Gastroesophageal sphincter (tissue), 4 donors: ENCODE measurements around the gene AMIGO2. TPM values are rescaled to one million over a fixed set of nuclear protein-coding genes. Genes with fewer than 3 reads are reported as not detected.

ENCODE experiments used
- ATAC-seq: fragments of 150-250 bp; one replicate; pipeline ENCODE4 v1.9.1; 2016; ENCODE audit warnings: mild to moderate bottlenecking, moderate library complexity
- H3K27ac ChIP-seq, 4 donors: fragments of 200-600 bp; sonication (generic) in 3 of 4; 1 replicate in 3 of 4; 2 replicates in 1 of 4; pipeline ENCODE4 v1.5.1; 2016 to 2019
- H3K27me3 ChIP-seq: fragments of 200-600 bp; sonication (generic); one replicate; pipeline ENCODE4 v1.5.1; 2019
- H3K36me3 ChIP-seq, 2 donors: fragments of 200-600 bp; sonication (generic); one replicate each; pipeline ENCODE4 v1.5.1; 2019; ENCODE audit warnings: control low read depth in 1 of 2
- H3K4me1 ChIP-seq, 3 donors: fragments of 200-600 bp; sonication (generic); 1 replicate in 2 of 3; 2 replicates in 1 of 3; pipeline ENCODE4 v1.5.1; 2016 to 2019; ENCODE audit warnings: control low read depth in 2 of 3
- H3K4me3 ChIP-seq, 2 donors: fragments of 200-600 bp; sonication (generic); one replicate each; pipeline ENCODE4 v1.5.1; 2019; ENCODE audit warnings: mild to moderate bottlenecking in 1 of 2, moderate library complexity in 1 of 2
- H3K9me3 ChIP-seq, 3 donors: fragments of 200-600 bp; sonication (generic); one replicate each; pipeline ENCODE4 v1.5.1; 2017 to 2019; ENCODE audit warnings: control low read depth in 2 of 3
- CTCF ChIP-seq, 4 experiments: fragments of 200-600 bp in 2 of 4; fragments of 450-650 bp in 2 of 4; sonication (generic) in 1 of 4; IDR thresholded peaks; one replicate each; pipeline ENCODE4 v1.5.1; 2017 to 2019; ENCODE audit warnings: antibody characterized with exemption in 4 of 4, mild to moderate bottlenecking in 2 of 4, moderate library complexity in 2 of 4
- EP300 ChIP-seq: sonication (generic); formaldehyde crosslinking; IDR thresholded peaks from one replicate; pipeline ENCODE4 v1.6.1; 2017; ENCODE audit warnings: antibody characterized with exemption, mild to moderate bottlenecking
- POLR2A ChIP-seq, 2 donors: fragments of 450-650 bp; IDR thresholded peaks; one replicate each; pipeline ENCODE4 v1.6.1; 2017; ENCODE audit warnings: antibody characterized with exemption in 2 of 2, mild to moderate bottlenecking in 2 of 2, moderate library complexity in 1 of 2
- POLR2AphosphoS5 ChIP-seq: sonication (generic); formaldehyde crosslinking; IDR thresholded peaks from one replicate; pipeline ENCODE4 v1.6.1; 2017; ENCODE audit warnings: antibody characterized with exemption
- WGBS, 2 donors: methylation state at CpG; one replicate each; pipeline ENCODE4 v1.1.5; 2018; ENCODE audit warnings: low coverage in 1 of 2; 5-methylcytosine and 5-hydroxymethylcytosine counted together
- total RNA-seq, 4 donors: library from RNA; depleted of rRNA; stranded (reverse); fragments of >200 nt; gene quantifications; one replicate each; pipeline ENCODE4 v1.1.0, GENCODE V29; 2016

Gene AMIGO2
- total RNA-seq, 4 donors from 2014 or later, result 1.4 to 8.1 (median 3.6) TPM

DNA sequence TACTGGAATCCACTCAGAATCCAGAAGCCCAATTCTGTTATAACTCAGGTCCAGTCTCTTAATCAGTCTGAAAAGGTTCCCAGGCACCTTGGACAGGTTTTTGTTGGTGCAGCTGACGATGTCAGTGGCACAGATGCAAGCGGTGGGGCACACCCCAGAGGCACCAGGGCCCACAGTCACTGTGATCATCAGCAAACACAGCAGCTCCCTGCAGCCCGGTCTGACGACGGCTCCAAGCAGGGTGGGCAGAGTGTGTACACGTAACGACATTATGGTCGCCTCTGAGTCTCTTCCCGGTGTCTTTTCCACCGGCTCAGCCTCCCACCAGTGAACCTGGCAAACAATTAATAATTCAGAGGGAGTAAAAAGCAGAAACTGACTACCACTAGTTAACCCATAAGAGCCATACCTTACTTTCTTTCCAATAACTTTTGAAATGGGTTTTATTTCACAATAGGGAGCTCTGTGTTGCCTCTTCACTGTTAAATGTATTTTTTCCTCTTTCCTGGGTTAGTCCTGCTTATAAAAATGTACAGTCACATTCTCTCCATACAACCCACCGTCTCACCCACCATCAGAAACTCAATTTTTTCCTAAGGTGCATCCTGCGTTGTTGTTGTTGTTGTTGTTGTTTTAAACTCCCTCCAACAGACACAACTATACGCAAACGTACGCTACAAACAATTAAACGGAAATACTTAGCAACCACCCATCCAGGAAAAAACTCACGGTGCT lies 859 bp downstream of the AMIGO2 start:
- Histone ChIP-seq H3K27me3 (no peaks in the 10 kb centered on the region), H3K4me3 (peak overlapping the region; percentile 86 to 88), H3K9me3 (no peaks in the 10 kb centered on the region), H3K27ac (peak overlapping the region; percentile 10 to 93 (median 87)), H3K4me1 (peaks cover 0 to 29% (median 0%) of the 10 kb centered on the region in 3 donors), H3K36me3 (no peaks in the 10 kb centered on the region)
- no peak for ATAC-seq
- WGBS, 2 donors, result 3 to 4% methylated on average over 11 to 13 of the region's 17 CpGs
- TF ChIP-seq CTCF (IDR thresholded peaks at IDR 0.05) (no peak), POLR2A (IDR thresholded peaks at IDR 0.05) (no peak), EP300 (no peak), POLR2AphosphoS5 (no peak)

- Histone ChIP-seq H3K27ac (no peak overlapping the region), H3K4me1 (peaks cover 0 to 29% (median 0%) of the 10 kb centered on the region in 3 donors), H3K27me3 (no peaks in the 10 kb centered on the region), H3K9me3 (no peaks in the 10 kb centered on the region), H3K4me3 (peak overlapping the region in 1 of 2 donors; percentile 88), H3K36me3 (no peaks in the 10 kb centered on the region)
- TF ChIP-seq EP300, result no peak
- TF ChIP-seq POLR2A (IDR thresholded peaks at IDR 0.05), result no peak
- WGBS, 2 donors, result 89 to 93% methylated on average over 6 to 8 of the region's 8 CpGs
- no peak for ATAC-seq
Observed at GRCh38 chr12:47078086-47078395, 1.7 kb downstream of the AMIGO2 start.

DNA sequence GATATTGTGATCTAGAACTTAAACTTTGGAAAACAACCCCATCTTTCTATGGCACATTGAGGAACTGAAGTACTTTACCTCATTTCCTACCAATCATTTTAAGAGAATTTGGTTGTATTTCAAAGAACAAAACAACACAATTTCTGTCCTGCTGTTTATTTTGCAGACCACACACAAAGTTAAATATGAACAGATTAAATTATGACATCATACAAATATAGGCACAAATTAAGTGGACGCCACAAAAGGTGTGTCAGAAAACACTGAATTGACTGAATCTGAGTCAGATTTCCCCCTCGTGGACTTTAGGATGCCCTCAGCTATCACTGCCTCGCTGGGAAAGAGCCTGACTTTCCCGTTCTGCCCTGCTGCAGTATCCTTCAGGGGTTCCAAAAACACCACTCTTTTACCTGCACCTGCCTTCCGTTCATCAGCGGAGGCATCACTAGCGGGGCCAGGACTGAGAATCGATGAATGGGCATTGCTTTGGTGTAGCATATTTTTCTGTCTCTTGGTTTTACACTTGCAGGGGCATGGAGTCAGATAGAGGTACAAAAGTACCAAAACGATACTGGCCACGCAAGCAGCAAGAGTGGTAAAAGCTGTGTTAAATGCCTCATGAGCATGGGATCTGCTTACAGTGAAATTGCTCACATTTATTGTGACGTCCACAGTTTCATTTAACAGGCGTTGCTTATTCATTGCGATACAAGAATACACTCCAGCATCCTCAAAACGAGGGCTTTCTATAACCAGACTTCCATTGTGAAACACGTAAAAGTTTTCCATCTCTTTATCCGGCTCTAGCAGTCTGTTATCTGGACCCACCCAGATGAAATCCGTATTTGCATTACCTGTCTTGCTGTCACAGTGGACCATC lies 2.3 kb downstream of the AMIGO2 start:
- H3K27ac ChIP-seq, result no peak overlapping the region
- peak overlapping the region in 1 of 2 donors; percentile 88 for H3K4me3 ChIP-seq
- 87 to 90% methylated on average over 13 to 16 of the region's 17 CpGs for WGBS, 2 donors
- ATAC-seq, result no peak
- H3K27me3 ChIP-seq, result no peaks in the 10 kb centered on the region
- no peaks in the 10 kb centered on the region for H3K36me3 ChIP-seq
- no peaks in the 10 kb centered on the region for H3K9me3 ChIP-seq
- TF ChIP-seq CTCF (IDR thresholded peaks at IDR 0.05) (no peak), POLR2A (IDR thresholded peaks at IDR 0.05) (no peak)
- H3K4me1 ChIP-seq, result peaks cover 0 to 29% (median 0%) of the 10 kb centered on the region in 3 donors

- WGBS, 2 donors, result 95 to 98% methylated on average over 5 to 6 of the region's 7 CpGs
- Histone ChIP-seq H3K4me1 (peaks cover 0 to 22% (median 0%) of the 10 kb centered on the region in 3 donors), H3K36me3 (no peaks in the 10 kb centered on the region), H3K27me3 (no peaks in the 10 kb centered on the region), H3K27ac (no peak overlapping the region), H3K4me3 (no peak overlapping the region), H3K9me3 (no peaks in the 10 kb centered on the region)
- no peak for TF ChIP-seq CTCF (IDR thresholded peaks at IDR 0.05)
- no peak for TF ChIP-seq POLR2AphosphoS5
- no peak for TF ChIP-seq POLR2A (IDR thresholded peaks at IDR 0.05)
- no peak for TF ChIP-seq EP300
- ATAC-seq, result no peak
Observed at GRCh38 chr12:47075192-47076084, 4.3 kb downstream of the AMIGO2 start.

DNA sequence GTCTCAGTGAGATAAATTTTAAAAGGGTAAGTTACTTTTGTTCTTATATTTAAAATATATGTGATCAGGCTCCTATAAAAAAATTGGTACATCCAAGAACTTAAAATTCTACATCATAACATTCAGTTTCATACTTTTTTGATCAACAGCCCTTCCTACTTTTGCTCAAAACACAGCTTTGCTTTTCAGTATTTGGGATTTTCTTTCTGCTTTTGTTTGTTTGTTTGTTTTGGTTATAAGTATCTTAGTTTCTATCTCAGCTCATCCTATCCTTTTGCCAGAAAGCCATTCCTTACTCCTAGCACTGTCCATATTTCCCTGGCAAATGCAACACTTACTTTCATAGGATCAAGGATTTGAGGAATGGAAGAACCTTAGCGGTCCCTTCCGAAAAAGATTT lies 5.0 kb downstream of the AMIGO2 start:
- TF ChIP-seq POLR2AphosphoS5, result no peak
- no peak for TF ChIP-seq EP300
- TF ChIP-seq POLR2A (IDR thresholded peaks at IDR 0.05), result no peak
- no peak for TF ChIP-seq CTCF (IDR thresholded peaks at IDR 0.05)
- no peaks in the 10 kb centered on the region for H3K9me3 ChIP-seq
- ATAC-seq, result no peak
- no peaks in the 10 kb centered on the region for H3K27me3 ChIP-seq
- no peaks in the 10 kb centered on the region for H3K36me3 ChIP-seq
- no peak overlapping the region for H3K4me3 ChIP-seq
- peaks cover 0 to 25% (median 3%) of the 10 kb centered on the region in 3 donors for H3K4me1 ChIP-seq
- WGBS, 2 donors, result 100% methylated on average over 1 to 2 of the region's 2 CpGs
- no peak overlapping the region for H3K27ac ChIP-seq
